ENCODE measurements around the gene TOM1L2. TPM values are rescaled to one million over a fixed set of nuclear protein-coding genes. Genes with fewer than 3 reads are reported as not detected.

TOM1L2 gene
- total and polyA plus RNA-seq, 5 donors: 176 to 248 (median 213) TPM

DNA sequence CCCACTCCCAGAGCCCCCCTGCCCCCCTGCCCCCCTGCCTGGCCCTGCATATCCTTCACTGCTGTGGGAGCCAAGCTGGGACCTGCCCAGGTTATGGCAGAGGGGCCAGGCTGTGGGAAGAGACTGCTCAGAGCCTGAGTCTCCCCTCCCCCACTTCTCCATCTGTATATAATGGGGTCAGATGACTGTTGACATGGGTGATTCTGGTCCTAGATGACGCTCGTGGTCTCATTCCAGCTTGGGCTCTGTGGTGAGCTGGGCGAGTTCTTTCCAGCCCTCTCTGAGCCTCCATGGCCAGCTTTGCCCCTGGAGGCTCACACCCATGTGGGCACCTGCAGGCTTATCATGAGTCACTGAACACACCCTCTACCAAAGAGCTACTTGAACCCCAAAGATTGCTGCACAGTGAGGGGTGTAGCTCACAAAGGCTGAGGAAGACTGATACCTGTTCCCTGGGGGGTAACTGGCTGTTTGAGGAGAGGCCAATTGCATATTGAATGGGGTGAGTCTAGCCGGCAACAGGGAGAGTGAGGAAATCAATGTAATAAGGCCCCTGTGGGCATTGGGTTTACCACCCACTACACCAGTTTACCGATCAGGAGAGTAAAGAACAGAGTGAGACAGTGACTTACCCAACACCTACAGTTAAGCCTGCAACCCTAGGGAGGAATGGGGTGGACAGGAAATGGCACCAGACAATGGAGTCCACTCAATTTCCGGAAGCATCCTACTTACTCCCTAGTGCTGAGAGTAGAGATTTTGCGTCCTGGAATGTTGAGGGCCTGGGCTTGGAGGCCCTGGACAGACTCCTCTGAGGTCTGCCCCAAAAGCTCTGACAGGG, 131.2 kb downstream of the TOM1L2 start:
- ATAC-seq (peak in 1 of 2 donors; percentile 0), DNase-seq (peak in 1 of 3 donors; percentile 15)
- 38% methylated on average over 7 of the region's 7 CpGs for WGBS
- H3K9me3 ChIP-seq (ENCODE audit: control insufficient read depth, low read length): no peaks in the 10 kb centered on the region
- peak overlapping the region; percentile 87 for H3K27ac ChIP-seq (ENCODE audit: low read length)
- intact Hi-C loops (cut with DNase I): loop anchor here in 1 of 4 donors (10.0 kb wide), 1 partner anchor 156 kb away; the partner anchor contains the start of gene RAI1
- no peaks in the 10 kb centered on the region for H3K27me3 ChIP-seq (ENCODE audit: control insufficient read depth, insufficient read depth)
- H3K4me1 ChIP-seq (ENCODE audit: control insufficient read depth, insufficient read depth, low read length): peaks cover 11% of the 10 kb centered on the region
- H3K4me3 ChIP-seq (ENCODE audit: low read length): no peak overlapping the region

DNA sequence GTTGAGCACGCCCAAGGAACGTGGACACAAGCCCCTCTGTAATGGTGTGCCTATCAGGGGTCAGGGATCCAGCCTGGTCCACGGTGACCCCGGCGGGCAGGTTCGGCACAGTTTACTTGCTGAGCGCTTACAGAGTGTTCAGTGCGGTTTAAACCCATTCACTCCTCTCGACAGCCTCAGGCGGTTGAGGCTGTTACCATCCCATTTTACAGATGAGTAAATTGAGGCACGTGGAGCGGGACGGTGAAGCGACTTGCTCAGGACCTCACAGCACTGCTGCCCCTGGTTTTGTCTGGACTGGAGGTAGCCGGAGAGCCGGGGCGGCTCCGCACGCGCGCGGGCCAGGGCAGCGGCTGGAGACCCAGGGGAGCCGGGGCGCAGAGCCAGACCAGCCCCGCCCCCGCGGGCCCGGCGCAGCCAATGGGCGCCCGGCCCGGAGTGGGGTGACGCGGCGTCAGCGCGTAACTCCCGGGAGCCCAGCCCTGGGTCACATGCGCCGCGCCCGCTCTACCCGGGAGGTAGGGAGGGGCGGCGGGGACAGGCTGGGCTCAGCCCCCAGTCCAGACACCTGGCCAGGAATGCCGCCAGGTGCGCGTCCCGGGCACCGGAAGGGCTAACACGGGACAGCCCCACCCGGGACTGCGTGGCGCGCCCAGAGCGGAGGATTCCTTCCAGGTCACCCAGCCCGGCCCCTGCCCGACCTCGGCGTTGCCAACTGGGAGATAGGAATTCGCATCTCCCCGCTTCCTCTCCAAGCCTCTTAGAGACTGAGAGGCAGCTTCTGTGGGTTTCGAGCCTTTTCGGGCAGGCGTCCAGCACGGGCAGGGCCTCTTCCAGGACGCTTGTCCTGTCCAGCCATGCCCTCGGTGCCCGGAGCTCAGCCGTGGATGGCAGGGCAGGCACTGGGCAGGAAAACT, 132.2 kb downstream of the TOM1L2 start:
- peak; percentile 77 to 78 for ATAC-seq
- H3K4me3 ChIP-seq (ENCODE audit: low read length): peak overlapping the region; percentile 8
- intact Hi-C loops (cut with DNase I): loop anchor here in 1 of 4 donors (10.0 kb wide), 1 partner anchor 155 kb away; the partner anchor contains the start of gene RAI1
- no peaks in the 10 kb centered on the region for H3K27me3 ChIP-seq (ENCODE audit: control insufficient read depth, insufficient read depth)
- peaks cover 15% of the 10 kb centered on the region for H3K4me1 ChIP-seq (ENCODE audit: control insufficient read depth, insufficient read depth, low read length)
- peak overlapping the region; percentile 87 for H3K27ac ChIP-seq (ENCODE audit: low read length)
- H3K9me3 ChIP-seq (ENCODE audit: control insufficient read depth, low read length): no peaks in the 10 kb centered on the region
- peak; percentile 89 to 97 (median 95) for DNase-seq
- WGBS: 3% methylated on average over 71 of the region's 71 CpGs

DNA sequence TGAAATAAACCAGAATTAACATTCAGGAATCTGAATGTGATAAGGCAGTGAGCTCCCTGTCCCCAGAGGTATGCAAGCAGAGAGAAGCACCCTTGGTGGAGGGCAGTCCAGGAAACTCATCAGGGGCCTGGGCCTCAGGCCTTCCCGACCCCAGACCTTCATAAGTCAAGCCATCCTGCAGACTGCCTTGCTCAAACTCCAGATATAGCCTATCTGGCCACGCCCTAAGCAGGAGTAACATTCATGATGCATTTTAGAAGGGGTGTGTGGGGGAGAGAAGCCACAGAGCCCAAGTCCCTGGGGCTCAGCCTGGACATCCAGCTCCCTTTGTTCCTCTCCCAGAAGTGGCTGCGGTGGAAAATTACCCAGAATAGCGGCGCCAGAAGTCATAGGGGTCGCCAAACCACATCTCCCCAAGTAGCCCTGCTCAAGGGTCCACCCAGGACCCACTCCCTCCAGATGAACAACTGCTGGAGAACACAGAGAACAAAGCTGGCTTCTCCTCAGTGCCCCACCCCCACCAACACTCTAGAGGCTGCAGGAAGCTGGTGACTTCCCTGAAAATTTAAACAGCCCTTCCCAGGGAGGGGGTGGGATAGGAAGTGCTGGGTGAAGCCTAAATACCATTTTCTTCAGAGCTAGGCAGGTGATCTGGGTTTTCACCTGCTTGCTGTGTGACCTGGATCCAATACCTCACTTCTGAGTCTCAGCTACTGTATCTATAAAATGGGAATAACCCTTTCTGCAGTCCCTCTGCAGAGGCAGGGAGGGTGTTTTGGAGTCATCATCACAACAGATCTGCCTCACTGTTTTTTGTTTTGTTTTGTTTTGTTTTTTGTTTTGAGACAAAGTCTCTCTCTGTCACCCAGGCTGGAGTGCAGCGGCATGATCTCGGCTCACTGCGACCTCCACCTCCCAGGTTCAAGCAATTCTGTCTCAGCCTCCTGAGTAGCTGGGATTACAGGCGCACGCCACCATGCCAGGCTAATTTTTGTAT, 133.9 kb downstream of the TOM1L2 start:
- peak in 1 of 2 donors; percentile 10 for ATAC-seq
- DNase-seq: peak; percentile 73 to 88 (median 79)

DNA sequence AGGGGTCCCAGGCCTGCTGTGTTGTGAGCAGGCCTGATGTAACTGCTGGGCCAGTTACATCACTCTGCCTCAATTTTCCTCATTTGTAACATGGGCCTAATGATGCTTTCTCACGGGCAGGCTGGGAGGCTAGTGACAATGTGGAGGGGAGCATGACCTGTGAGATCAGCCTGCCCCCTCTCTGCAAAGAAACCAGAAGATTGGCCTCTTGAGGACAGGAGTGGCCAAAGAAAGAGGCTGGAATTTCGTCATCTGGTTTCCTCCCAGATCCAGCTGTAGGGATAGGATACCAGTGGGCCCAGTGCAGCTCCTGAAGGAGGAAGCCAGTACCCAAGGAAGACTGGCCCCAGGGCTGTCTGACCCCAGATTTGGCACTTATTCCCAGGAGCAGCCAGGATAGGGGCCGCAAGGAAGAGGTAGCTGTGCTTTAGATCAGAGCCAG, 134.8 kb downstream of the TOM1L2 start:
- no peak overlapping the region for H3K4me3 ChIP-seq (ENCODE audit: low read length)
- peak; percentile 64 to 79 (median 65) for DNase-seq
- ATAC-seq: peak; percentile 15 to 36
- no peaks in the 10 kb centered on the region for H3K27me3 ChIP-seq (ENCODE audit: control insufficient read depth, insufficient read depth)
- H3K9me3 ChIP-seq (ENCODE audit: control insufficient read depth, low read length): no peaks in the 10 kb centered on the region
- intact Hi-C loops (cut with DNase I): no loop called here
- H3K4me1 ChIP-seq (ENCODE audit: control insufficient read depth, insufficient read depth, low read length): peaks cover 16% of the 10 kb centered on the region
- peak overlapping the region; percentile 98 for H3K27ac ChIP-seq (ENCODE audit: low read length)
- 27% methylated on average over 3 of the region's 3 CpGs for WGBS

More for the DNA sequence above, 133.9 kb downstream of the TOM1L2 start:
- peak overlapping the region; percentile 98 for H3K27ac ChIP-seq (ENCODE audit: low read length)
- intact Hi-C loops (cut with DNase I): no loop called here
- no peaks in the 10 kb centered on the region for H3K27me3 ChIP-seq (ENCODE audit: control insufficient read depth, insufficient read depth)
- 48% methylated on average over 11 of the region's 11 CpGs for WGBS
- peaks cover 16% of the 10 kb centered on the region for H3K4me1 ChIP-seq (ENCODE audit: control insufficient read depth, insufficient read depth, low read length)
- H3K4me3 ChIP-seq (ENCODE audit: low read length): no peak overlapping the region
- no peaks in the 10 kb centered on the region for H3K9me3 ChIP-seq (ENCODE audit: control insufficient read depth, low read length)

DNA sequence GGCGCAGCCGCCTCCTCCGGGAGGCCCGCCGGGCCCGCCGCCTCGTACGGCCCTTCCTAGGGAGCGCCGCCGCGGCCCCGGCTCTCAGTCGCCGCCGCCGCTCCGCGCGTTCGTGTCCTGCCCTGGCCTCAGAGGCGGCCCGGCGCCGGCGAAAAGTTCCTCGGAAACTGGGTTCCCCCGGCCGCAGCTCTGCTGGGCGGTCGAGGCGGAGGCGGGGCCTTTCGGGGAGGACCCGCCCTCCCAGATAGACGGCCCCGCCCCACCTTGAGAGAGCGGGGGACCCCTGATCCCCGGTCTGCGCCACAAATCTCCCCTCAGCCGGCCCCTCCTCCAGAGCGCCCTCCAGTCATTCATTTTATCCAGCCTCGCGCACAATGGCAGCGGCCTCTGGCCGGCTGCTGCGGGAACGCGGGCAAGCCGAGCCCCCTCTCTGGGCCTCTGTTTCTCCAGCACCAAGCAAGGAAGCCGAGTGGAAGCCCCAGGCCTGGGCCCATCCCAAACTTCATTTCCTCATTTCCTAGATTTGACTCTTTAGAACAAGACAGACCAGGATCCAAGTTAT, 135.3 kb downstream of the TOM1L2 start, which contains the start of gene SREBF1:
Gene SREBF1, minus strand, starts transcription at position 169 of the 562 bp plus-strand sequence. CDS start 169 bp downstream, outside the sequence.
- 2% methylated on average over 52 of the region's 52 CpGs for WGBS
- H3K27ac ChIP-seq (ENCODE audit: low read length): peak within 1 kb of the TSS; percentile 98
- H3K27me3 ChIP-seq (ENCODE audit: control insufficient read depth, insufficient read depth): no peaks in the 10 kb centered on the region
- H3K9me3 ChIP-seq (ENCODE audit: control insufficient read depth, low read length): no peaks in the 10 kb centered on the region
- DNase-seq: peak; percentile 71 to 87 (median 86)
- peak within 1 kb of the TSS; percentile 61 for H3K4me3 ChIP-seq (ENCODE audit: low read length)
- ATAC-seq: peak; percentile 31 to 39
- H3K4me1 ChIP-seq (ENCODE audit: control insufficient read depth, insufficient read depth, low read length): peaks cover 16% of the 10 kb centered on the region
- intact Hi-C loops (cut with DNase I): no loop called here

DNA sequence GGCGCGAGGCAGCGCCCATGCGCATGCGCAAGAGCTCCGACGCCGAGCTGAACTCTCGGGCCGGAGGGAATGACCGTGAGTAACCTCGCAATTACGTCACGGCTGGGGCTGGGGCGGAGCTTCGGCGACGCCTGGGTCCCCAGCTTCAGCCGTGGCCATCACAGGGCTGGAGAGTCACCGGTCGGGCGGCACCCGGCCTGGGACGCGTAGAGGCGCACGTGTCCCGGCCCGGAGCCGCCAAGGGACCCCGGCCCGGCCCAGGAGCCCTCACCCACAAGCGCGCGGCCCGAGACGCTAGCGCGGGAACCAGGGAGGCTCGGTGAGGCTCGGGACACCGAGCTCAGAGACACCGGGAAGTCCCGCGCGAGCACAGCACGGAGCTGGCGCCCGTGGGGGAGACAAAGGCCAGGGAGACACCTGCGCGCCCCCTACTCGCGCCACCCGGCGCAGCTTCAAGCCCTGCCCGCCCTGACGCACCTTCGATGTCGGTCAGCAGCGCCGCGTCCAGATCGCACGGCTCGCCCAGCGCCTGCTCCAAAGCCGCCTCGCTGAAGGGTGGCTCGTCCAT, 135.9 kb downstream of the TOM1L2 start:
- Histone ChIP-seq H3K9me3 (ENCODE audit: control insufficient read depth, low read length) (no peaks in the 10 kb centered on the region), H3K4me3 (ENCODE audit: low read length) (peak overlapping the region; percentile 61), H3K27ac (ENCODE audit: low read length) (peak overlapping the region; percentile 98), H3K4me1 (ENCODE audit: control insufficient read depth, insufficient read depth, low read length) (peaks cover 19% of the 10 kb centered on the region), H3K27me3 (ENCODE audit: control insufficient read depth, insufficient read depth) (no peaks in the 10 kb centered on the region)
- under 1% methylated on average over 69 of the region's 69 CpGs for WGBS
- peak; percentile 97 to 100 (median 99) for DNase-seq
- intact Hi-C loops (cut with DNase I): no loop called here
- peak; percentile 85 to 89 for ATAC-seq

DNA sequence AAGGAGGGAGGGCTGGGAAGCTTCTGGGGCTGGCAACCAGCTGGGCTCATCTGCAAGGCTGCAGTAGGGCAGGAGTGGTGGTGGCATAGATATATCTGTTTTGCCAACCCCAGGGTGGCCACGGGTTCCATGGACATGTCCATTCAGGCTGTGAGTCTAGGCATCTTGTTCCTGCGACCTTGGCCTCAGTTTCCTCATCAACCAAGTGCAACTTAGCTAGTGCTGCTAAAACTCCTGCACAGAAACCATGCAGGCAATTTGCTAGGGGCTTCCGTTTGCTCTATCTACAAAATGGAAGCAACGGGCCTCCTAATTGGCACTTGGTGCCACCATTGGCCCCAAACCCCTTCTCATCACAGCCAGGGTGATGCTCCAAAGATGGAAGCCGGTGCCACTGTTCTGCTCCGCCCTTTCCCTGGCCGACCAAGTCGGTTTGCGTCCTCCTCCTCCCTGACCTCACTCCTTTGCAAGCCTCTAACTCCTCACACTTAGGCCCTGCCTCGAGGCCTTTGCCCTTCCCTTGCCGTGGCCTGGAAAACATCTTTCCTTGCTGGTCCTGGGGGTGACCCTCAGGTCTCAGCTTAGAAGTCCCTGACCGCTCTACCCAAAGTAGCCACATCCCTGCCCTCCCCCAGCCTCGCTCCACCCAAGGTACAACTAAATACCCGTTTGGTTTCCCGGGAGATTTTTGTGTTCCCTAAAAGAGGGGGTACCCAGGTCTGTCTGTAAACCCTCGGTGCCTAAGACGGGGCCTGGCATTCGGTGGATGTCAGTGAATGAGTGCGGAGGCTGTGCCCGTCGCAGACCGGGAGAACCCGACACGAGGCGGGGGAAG, 136.6 kb downstream of the TOM1L2 start:
- H3K27ac ChIP-seq (ENCODE audit: low read length): peak overlapping the region; percentile 13
- no peaks in the 10 kb centered on the region for H3K27me3 ChIP-seq (ENCODE audit: control insufficient read depth, insufficient read depth)
- intact Hi-C loops (cut with DNase I): no loop called here
- DNase-seq (peak in 1 of 3 donors; percentile 68), ATAC-seq (no peak)
- peaks cover 18% of the 10 kb centered on the region for H3K4me1 ChIP-seq (ENCODE audit: control insufficient read depth, insufficient read depth, low read length)
- H3K4me3 ChIP-seq (ENCODE audit: low read length): peak overlapping the region; percentile 14
- WGBS: 22% methylated on average over 25 of the region's 25 CpGs
- H3K9me3 ChIP-seq (ENCODE audit: control insufficient read depth, low read length): no peaks in the 10 kb centered on the region

DNA sequence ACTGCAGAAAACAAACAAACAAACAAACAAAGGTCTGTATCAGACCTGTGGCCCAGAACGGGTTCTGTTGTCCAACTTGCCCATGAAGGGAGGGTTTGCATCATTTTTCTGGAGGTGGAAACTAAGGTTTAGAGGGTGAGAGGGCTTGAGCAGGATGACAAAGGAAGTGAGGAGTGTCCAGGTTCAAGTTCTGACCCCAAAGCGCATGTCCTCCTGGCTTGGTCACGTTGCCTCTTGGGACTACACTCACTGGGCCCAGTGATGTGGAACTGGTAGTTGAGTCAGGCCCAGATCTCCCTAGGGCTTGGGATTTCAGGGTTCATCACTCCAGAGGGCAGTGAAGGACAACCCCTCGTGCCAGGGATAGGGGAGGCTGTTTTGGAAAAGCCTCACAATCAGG, 137.2 kb downstream of the TOM1L2 start:
- H3K27me3 ChIP-seq (ENCODE audit: control insufficient read depth, insufficient read depth): no peaks in the 10 kb centered on the region
- H3K27ac ChIP-seq (ENCODE audit: low read length): no peak overlapping the region
- H3K4me3 ChIP-seq (ENCODE audit: low read length): no peak overlapping the region
- DNase-seq (no peak), ATAC-seq (no peak)
- intact Hi-C loops (cut with DNase I): no loop called here
- no peaks in the 10 kb centered on the region for H3K9me3 ChIP-seq (ENCODE audit: control insufficient read depth, low read length)
- WGBS: 77% methylated on average over 4 of the region's 4 CpGs
- peaks cover 18% of the 10 kb centered on the region for H3K4me1 ChIP-seq (ENCODE audit: control insufficient read depth, insufficient read depth, low read length)
